Stomach smooth muscle (tissue), 2 donors: ENCODE data around the gene TNFRSF4.
"Not testable (repeated sequence)": the region's sequence is repeated elsewhere in the genome, so short reads cannot be mapped to it uniquely, and the experiment has no call there.

ENCODE experiments used
- H3K27ac ChIP-seq: one replicate; pipeline ENCODE4 v1.7.0; 2013; ENCODE audit warnings: mild to moderate bottlenecking, low read length, inconsistent platforms
- H3K27me3 ChIP-seq, 2 donors: one replicate each; pipeline ENCODE4 v1.7.0; 2013; ENCODE audit warnings: low read length in 2 of 2; ENCODE audit not compliant: insufficient read depth in 2 of 2, control insufficient read depth in 1 of 2
- H3K36me3 ChIP-seq, 2 donors: one replicate each; pipeline ENCODE4 v1.7.0; 2013; ENCODE audit warnings: low read length in 2 of 2; ENCODE audit not compliant: control insufficient read depth in 2 of 2, insufficient read depth in 2 of 2
- H3K4me1 ChIP-seq: one replicate; pipeline ENCODE4 v1.7.0; 2013; ENCODE audit warnings: low read length; ENCODE audit not compliant: control insufficient read depth, insufficient read depth
- H3K4me3 ChIP-seq, 2 donors: one replicate each; pipeline ENCODE4 v1.7.0; 2013; ENCODE audit warnings: low read length in 2 of 2
- H3K9ac ChIP-seq, 2 donors: one replicate each; pipeline ENCODE4 v1.7.0; 2013; ENCODE audit warnings: low read length in 2 of 2, mild to moderate bottlenecking in 1 of 2
- H3K9me3 ChIP-seq, 2 donors: one replicate each; pipeline ENCODE4 v1.7.0; 2013; ENCODE audit warnings: low read length in 2 of 2; ENCODE audit not compliant: control insufficient read depth in 2 of 2
- donor health status: healthy.
- donor health status: Pancreatic carcinoma.

Gene TNFRSF4

DNA sequence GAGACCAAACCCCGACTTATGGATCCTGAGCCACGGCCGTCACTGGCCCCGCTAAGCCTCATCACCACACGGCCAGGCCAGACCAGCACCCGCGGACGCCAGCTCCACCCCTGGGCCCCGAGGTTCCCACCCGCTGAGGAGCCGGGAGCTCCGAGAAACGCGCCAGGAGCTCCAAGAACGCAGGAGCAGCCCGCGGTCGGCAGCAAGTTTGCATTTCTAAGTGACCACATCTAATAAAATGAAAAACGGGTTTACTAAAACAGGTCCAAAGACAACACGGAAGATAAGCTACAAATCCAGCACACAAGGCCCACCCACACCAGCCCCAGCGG is 40.7 kb upstream of the TNFRSF4 start:
- Histone ChIP-seq H3K36me3 (peaks cover 20 to 22% of the 10 kb centered on the region in 2 donors), H3K4me3 (no peak overlapping the region), H3K27me3 (no peaks in the 10 kb centered on the region), H3K9me3 (no peaks in the 10 kb centered on the region), H3K9ac (no peak overlapping the region), H3K4me1 (no peaks in the 10 kb centered on the region), H3K27ac (no peak overlapping the region)

DNA sequence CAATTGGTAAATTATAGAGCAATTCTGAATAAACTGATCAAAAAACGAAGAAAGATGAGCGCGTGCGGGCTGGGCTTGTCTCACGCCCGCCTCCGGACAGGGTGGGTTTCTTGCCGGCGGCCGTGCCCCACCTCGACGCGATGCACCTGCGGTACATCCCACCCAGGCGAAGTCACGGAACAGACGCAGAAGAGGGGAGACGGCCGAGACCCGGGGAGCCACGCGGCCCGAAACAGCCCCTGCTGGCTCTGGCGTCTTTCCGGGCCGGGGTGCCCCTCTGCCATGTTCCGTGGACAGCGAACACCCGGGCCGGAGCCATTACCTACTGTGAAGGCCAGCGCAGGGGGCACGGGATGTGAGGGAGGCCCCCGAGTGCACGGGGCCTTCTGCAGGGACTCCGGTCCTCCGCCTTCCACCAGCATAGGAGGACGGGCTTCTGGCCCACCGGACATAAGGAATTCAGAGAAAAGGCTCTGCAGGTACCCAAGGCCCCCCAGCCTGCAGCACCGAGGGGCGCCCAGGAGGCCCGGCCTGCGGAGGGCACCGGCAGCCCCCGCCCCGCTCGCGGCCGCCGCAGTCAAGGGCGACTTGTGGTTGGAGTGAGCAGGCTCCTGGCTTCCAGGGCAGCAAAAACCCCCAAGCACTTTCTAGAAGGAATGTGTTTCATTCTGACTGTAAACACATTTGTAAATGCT is 40.2 kb upstream of the TNFRSF4 start:
- peaks cover 15 to 21% of the 10 kb centered on the region in 2 donors for H3K36me3 ChIP-seq
- H3K27ac ChIP-seq, result no peak overlapping the region
- H3K4me1 ChIP-seq, result no peaks in the 10 kb centered on the region
- H3K9ac ChIP-seq, result no peak overlapping the region
- H3K9me3 ChIP-seq, result no peaks in the 10 kb centered on the region
- no peak overlapping the region for H3K4me3 ChIP-seq
- no peaks in the 10 kb centered on the region for H3K27me3 ChIP-seq

- Histone ChIP-seq H3K9me3 (no peaks in the 10 kb centered on the region), H3K27me3 (no peaks in the 10 kb centered on the region), H3K9ac (no peak overlapping the region), H3K4me1 (no peaks in the 10 kb centered on the region), H3K4me3 (no peak overlapping the region), H3K36me3 (peaks cover 11 to 17% of the 10 kb centered on the region in 2 donors), H3K27ac (no peak overlapping the region)
Observed at GRCh38 chr1:1253314-1253713, 39.4 kb upstream of the TNFRSF4 start.

- no peak overlapping the region for H3K4me3 ChIP-seq
- H3K9ac ChIP-seq, result no peak overlapping the region
- H3K27me3 ChIP-seq, result peaks cover 5 to 19% of the 10 kb centered on the region in 2 donors
- H3K27ac ChIP-seq, result no peak overlapping the region
- peaks cover 5% of the 10 kb centered on the region for H3K4me1 ChIP-seq
- H3K9me3 ChIP-seq, result no peaks in the 10 kb centered on the region
- H3K36me3 ChIP-seq, result peaks cover 8 to 17% of the 10 kb centered on the region in 2 donors
Observed at GRCh38 chr1:1250786-1251284, 36.9 kb upstream of the TNFRSF4 start.

DNA sequence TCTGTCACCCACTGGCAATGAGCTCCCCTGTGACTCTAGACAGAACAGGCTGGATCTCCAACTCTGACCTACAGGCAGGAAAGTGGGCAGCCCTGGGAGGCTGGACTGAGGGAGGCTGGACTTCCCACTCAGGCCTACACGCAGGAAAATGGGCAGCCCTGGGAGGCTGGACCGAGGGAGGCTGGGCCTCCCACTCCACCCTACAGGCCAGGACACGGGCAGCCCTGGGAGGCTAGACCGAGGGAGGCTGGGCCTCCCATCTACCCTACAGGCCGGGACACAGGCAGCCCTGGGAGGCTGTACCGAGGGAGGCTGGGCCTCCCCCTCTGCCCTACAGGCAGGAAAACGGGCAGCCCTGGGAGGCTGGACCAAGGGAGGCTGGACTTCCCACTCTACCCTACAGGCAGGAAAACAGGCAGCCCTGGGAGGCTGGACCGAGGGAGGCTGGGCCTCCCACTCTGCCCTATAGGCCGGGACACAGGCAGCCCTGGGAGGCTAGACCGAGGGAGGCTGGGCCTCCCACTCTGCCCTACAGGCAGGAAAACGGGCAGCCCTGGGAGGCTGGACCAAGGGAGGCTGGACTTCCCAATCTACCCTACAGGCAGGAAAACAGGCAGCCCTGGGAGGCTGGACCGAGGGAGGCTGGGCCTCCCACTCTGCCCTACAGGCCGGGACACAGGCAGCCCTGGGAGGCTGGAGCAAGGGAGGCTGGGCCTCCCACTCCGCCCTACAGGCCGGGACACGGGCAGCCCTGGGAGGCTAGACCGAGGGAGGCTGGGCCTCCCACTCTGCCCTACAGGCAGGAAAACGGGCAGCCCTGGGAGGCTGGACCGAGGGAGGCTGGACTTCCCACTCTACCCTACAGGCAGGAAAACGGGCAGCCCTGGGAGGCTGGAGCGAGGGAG is 34.3 kb upstream of the TNFRSF4 start:
- not testable (repeated sequence) for H3K9ac ChIP-seq, H3K36me3 ChIP-seq, H3K9me3 ChIP-seq, H3K27ac ChIP-seq, H3K4me1 ChIP-seq, H3K4me3 ChIP-seq
- H3K27me3 ChIP-seq, result peaks cover 5 to 22% of the 10 kb centered on the region in 2 donors

DNA sequence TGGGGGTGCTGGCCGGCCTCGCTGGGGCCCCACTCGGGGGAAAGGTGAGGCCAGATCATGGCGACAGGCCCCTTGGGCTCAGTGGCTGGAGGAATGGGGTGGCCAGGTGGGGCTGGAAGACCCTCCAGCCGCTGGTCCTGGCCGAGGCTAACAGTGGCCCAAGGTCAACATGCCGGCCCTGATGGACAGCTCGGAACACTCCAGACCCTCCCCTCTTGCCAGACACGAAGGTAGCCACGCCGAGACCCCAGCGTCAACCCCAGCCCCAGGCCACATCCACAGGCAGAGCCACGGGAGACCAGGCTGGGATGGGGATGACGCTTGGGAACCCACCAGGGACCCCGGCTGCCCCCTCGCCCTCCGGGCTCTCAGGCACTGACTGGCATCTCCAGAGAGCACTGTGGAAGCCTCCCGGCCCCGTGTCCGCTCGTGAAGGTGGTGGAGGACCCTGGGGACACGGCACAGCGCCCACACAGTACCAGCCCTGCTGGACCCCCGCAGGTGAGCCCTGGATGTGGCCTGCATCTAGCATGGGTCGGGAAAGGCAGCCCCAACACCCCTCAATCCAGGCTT is 33.5 kb upstream of the TNFRSF4 start:
- Histone ChIP-seq H3K9ac (no peak overlapping the region), H3K27me3 (peaks cover 5 to 22% of the 10 kb centered on the region in 2 donors)

GRCh38 chr1:1246577-1247340 is 32.8 kb upstream of the TNFRSF4 start, which contains the start of gene C1QTNF12:
TSS of gene C1QTNF12 (minus strand) at chr1:1246722. CDS start at chr1:1246690, 32 bp downstream.
- no peak within 1 kb of the TSS for H3K4me3 ChIP-seq

More for the DNA sequence above, 33.5 kb upstream of the TNFRSF4 start:
- Histone ChIP-seq H3K36me3 (no peaks in the 10 kb centered on the region), H3K27ac (no peak overlapping the region), H3K4me1 (peaks cover 5% of the 10 kb centered on the region), H3K4me3 (no peak overlapping the region), H3K9me3 (no peaks in the 10 kb centered on the region)

GRCh38 chr1:1245817-1246576 is 32.0 kb upstream of the TNFRSF4 start:
- Histone ChIP-seq H3K36me3 (no peaks in the 10 kb centered on the region), H3K27me3 (peaks cover 6 to 22% of the 10 kb centered on the region in 2 donors)

More at GRCh38 chr1:1246577-1247340, 32.8 kb upstream of the TNFRSF4 start, which contains the start of gene C1QTNF12:
- H3K4me1 ChIP-seq, result peaks cover 5% of the 10 kb centered on the region
- no peaks in the 10 kb centered on the region for H3K9me3 ChIP-seq
- peaks cover 5 to 22% of the 10 kb centered on the region in 2 donors for H3K27me3 ChIP-seq
- no peak within 1 kb of the TSS for H3K9ac ChIP-seq
- H3K36me3 ChIP-seq, result no peaks in the 10 kb centered on the region
- H3K27ac ChIP-seq, result no peak within 1 kb of the TSS

GRCh38 chr1:1245178-1245816 is 31.3 kb upstream of the TNFRSF4 start:
- Histone ChIP-seq H3K27me3 (peaks cover 8 to 23% of the 10 kb centered on the region in 2 donors), H3K4me1 (peaks cover 5% of the 10 kb centered on the region), H3K27ac (no peak overlapping the region), H3K36me3 (no peaks in the 10 kb centered on the region), H3K9ac (no peak overlapping the region), H3K4me3 (no peak overlapping the region), H3K9me3 (no peaks in the 10 kb centered on the region)

More at GRCh38 chr1:1245817-1246576, 32.0 kb upstream of the TNFRSF4 start:
- Histone ChIP-seq H3K27ac (no peak overlapping the region), H3K9me3 (no peaks in the 10 kb centered on the region), H3K4me1 (peaks cover 5% of the 10 kb centered on the region), H3K4me3 (no peak overlapping the region), H3K9ac (no peak overlapping the region)
